Hypothalamus (tissue), 51 donors: ENCODE data around the gene HELZ.
"Not testable (repeated sequence)": the region's sequence is repeated elsewhere in the genome, so short reads cannot be mapped to it uniquely, and the experiment has no call there.

Experiments
- DNase-seq, 51 donors: peaks; one replicate each; lab custom pipeline; 2025; lab: John Stamatoyannopoulos, UW

HELZ gene

DNA sequence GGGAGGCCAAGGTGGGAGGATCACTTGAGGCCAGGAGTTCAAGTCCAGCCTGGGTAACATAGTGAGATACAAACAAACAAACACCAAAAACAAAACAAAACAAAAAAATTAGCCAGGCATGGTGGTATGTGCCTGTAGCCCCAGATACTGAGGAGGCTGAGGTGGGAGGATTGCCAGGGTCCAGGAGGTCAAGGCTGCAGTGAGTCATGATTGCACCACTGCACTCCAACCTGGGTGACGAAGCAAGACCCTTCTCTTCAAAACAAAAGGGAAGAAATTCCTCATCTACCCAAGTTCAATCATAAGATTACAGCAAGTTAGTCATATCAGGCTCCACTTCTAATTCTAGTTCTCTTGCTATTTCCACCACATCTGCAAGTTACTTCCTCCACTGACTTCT lies 149.7 kb downstream of the HELZ start:
- DNase-seq = not testable (repeated sequence)

DNA sequence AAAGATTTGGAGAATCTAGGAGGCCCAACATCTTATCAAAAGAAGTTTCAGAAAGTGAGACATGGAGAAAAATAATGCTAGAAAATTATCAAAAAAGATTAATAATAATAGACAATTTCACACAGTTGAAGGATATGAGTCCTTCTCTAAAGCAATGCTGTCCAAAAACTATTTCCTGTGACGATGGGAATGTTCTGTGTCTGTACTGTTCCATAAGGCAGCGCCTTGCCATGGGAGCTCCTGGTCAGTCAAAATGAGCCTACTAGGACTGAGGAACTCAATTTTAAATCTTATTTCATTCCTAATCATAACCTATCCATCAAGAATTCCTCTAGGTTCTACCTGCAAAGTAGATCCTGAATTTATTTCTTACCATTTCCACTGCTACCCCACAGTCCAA lies 151.6 kb downstream of the HELZ start:
- DNase-seq = no peak

DNA sequence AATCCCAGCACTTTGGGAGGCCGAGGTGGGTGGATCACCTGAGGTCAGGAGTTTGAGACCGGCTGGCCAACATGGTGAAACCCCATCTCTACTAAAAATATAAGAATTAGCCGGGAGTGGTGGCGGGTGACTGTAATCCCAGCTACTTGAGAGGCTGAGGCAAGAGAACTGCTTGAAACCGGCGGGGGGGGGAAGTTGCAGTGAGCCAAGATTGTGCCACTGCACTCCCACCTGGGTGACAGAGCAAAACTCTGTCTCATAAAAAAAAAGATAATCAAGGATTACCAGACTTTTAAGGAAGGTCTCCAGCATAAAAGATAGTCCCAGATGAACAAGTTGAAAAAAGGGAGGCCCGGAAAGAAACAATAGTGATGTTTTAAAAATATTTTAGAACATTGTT lies 152.3 kb downstream of the HELZ start:
- not testable (repeated sequence) for DNase-seq

DNA sequence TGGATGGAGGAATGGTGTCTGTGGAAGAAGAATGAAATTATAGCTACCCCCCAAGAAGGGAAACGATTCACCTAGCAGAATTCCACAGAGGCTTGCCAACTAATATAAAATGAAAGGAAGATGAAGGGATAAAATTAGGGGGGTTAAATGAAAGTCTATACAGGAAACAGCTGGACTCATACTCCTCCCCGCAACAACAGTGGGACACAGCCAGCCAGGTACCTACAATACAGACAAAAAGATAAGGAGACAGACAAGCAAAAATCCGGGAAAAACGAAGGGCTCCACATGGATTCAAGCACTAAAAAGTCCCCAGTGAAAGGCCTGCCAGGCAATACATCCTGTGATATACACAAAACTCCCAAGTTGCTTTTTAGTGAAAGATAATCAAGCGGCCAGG lies 152.7 kb downstream of the HELZ start:
- no peak for DNase-seq

DNA sequence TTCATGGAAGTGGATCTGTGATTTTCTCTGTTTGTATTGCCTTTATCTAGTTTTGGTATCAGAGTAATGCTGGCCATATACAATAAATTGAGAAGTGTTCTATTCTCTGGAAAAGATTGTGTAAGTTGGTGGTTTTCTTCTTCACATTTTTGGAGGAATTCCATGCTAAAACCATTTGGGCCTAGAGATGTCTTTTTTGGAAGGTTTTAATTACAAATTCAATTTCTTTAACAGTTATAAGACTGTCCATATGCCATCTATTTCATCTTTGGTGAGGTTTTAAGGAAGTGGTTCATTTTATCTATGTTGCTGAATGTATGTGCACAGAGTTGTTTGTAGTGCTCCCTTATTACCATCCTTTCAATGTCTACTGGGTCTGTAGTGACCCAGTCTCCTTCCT lies 154.7 kb downstream of the HELZ start:
- DNase-seq = no peak

DNA sequence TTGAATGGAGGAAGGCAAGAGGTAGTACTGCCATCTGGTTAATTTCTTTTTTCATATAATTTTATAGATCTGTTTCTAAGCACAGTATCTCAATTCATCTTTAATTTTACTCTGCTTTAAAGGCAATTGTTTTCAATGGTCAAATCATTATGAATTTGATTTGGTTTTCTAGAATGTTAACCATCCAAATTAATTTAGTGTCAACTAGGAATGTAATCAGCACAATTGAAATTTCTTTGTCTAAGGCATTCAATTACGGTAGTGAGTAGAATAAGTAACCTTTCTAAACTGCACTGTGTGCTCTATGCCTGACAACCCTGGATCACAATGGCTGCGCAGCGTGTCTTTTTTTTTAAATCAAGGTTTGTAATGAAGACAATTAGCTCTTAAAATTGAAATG lies 156.4 kb downstream of the HELZ start:
- no peak for DNase-seq

DNA sequence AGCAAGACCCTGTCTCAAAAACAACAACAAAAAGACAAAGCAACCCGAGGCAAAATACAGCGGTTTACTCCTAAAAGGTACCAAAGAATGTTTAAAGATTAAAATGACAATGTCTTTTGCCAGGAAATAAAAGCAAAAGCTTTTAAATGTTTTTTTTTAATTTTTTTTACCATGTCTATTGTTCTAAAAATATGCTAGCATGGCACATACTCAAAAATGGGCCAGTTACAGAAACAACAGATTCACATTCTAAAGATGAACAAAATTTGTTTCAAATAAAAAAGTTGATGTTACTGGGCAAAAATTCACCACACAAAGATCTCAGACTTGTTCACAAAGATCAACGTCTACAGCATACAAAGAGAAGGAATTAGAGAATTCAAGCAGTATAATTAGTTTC lies 159.6 kb downstream of the HELZ start:
- no peak for DNase-seq

DNA sequence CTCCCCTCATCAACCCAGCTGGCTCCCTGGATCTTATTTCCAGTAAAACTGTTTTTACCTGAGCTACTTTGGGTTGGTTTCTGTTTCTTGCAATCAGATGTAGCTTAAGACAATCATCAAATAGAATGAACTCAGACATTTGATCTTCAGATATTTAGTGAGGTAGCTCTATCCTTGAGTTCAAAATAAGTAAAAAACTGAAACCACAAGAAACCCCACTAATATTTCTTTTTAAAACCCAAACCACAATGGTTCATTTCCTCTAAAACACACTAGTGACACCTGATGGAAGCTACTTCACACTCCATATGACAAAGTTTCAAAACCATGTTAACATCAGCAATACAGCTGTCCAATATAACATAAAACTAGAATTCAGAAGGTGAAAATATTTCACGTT lies 162.9 kb downstream of the HELZ start:
- no peak for DNase-seq

DNA sequence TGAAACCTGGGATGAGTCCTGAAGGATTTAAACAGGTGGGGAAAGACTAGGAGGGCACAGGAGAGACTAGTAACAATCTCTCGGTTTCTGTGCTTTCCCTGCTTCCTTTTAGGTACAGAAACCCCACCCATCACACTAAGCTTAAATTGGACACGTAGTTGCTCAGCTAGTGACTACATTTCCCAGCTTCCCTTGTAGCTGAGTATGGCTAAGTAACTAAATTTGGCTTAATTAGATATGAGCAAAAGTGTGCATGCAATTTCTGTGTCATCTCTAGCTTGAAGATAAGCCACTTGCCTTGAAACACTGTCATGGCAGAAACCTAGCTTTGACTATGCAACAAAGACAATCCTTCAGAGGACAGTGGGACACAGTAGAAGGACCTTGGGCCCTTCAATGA lies 164.2 kb downstream of the HELZ start:
- DNase-seq = no peak

DNA sequence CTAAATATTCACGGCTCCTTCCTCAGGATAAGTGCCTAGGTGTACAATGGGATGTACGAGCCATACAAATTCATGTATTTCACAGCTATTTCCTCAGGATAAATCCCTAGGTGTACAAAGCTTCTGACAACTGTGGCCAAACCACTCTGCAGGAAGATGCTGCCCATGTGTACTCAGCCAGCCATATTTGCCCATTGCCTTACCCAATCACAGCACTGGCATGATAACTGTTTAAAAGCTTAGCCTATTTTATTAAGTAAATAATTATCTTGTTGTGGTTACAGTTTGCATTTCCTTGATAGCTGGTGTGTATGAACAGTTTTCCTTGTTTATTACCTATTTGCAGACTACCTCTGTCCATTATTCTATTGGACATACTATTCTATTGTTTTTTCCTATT lies 165.5 kb downstream of the HELZ start:
- no peak for DNase-seq

DNA sequence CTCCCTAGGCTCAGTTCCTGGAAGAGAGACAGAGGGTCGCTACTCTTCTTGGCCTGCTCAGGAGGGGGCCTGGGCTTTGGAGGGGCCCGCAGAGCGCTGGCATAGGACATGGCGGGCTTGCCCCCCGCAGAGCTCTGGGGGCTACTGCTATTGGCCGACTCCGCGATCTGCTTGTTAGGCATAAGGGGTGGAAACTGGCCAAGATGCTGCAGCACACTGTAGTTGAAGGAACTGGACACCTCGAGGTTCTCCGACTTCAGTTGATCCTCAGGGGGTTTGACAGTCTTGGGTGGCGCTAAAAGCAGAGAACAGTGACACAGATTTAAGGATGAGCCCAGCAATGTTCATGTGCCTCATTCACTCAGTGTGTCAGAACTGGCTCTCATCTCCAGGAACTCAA lies 166.7 kb downstream of the HELZ start:
- no peak for DNase-seq

DNA sequence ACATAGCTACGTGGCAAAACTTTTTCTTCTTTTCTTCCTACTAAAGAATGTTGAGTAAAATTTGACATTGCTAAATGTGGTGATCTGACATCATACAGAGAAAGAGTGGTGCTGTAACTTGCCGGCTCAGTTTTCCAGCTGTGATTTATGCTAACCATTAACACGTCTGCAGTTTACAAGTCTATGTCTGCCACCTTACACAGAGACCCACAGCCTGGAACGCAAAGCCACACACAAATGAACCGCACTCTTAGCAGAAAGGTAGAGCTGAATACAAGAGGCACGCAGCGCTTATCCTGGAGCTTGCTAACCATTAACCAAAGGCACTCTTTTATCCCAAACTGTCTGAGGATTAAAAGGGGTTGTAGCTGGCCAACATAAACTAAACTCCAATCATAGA lies 168.7 kb downstream of the HELZ start:
- no peak for DNase-seq

DNA sequence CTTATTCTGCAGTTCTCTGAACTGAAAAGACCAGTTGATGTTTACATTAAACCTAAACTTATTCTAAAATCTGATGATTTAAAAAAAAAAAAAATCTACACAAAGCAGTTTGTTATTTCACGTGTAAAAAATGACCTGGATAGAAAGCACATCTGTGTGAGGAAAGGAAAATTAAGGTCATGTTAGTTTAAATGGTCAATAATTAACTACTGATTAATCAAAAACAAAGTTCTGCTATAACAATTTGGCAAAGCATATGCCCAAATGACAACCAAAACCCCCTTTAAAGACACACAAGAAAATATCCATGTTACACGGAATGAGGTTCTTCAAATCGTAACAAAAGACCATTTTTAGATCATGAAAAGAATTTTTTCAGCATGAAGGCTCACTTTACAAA lies 170.2 kb downstream of the HELZ start:
- no peak for DNase-seq

DNA sequence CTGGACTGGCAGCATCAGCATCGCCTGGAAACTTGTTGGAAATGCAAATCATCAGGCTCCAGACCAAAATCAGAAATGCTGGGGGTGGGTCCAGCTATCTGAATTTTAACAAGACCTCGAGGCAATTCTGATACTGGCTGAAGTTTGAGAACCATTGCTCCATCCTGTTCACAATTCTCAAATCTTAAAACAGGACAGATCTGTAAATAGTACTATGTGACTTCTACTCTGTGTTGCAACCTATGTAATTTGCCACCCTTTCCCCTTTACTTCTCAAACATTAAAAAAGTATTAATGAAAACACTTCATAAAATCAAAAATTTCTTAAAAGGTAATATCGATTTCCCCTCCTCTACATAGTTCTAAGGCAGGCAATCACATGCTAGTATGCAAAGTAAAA lies 172.1 kb downstream of the HELZ start:
- DNase-seq = no peak

DNA sequence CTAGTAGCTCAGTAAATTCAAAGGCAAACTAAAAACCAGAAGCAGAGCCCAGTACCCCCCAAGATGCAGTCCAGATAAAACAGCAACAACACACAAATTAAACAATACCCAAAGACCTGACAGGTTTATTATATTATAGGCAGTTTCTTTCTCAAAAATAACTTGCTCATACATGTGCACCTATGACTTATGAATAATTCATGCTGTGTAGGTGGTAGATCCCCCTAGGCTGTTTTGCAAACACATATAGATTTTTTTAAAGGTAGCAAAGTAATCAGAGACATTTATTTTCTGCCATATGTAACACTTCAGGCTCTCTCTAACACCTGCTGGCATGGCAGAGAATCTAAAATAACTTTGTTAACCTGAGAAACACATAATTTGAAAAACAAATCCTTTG lies 173.4 kb downstream of the HELZ start:
- DNase-seq = no peak

DNA sequence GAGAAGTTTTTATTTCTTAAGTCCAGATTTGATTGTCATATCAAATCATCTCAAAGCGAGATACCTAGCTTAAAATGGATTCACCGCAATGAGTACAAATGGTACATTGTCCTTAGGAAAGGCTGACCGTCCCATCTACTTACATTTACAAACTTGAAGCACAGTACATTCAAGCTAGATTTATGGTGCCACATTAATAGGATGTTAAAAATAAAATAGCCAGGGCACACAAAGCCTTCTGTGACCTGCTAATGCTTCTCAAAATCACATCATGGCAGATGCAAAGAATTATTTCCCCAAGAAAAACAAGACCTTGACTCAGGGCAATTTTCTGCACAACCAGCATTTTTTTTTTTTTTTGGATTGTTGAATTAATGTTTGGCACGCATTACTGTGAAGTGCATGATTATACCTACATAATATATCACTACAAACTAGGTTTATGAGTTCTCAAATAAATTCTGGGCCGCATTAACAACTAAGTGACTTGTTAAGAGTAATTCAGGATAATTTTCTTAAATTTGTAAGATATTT lies 175.3 kb downstream of the HELZ start:
- no peak for DNase-seq

DNA sequence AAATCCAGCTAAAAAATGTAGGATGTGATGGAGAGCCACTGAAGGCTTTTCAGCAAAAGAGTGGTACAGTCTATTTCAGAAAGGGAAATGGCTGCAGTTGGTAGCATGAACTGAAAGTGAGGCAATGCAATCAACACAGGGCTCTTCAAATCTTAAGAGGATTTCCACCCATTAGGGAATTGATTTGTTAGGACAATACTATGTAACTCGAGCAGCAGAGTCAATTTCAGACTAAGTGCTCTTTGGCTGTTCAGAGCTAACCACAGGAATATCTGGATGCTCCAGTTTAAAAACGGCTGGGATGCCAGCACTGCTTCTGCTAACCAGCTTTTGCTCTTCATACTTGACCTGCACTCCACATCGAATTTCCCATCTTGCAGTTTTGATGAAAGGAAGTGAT lies 176.0 kb downstream of the HELZ start:
- no peak for DNase-seq

DNA sequence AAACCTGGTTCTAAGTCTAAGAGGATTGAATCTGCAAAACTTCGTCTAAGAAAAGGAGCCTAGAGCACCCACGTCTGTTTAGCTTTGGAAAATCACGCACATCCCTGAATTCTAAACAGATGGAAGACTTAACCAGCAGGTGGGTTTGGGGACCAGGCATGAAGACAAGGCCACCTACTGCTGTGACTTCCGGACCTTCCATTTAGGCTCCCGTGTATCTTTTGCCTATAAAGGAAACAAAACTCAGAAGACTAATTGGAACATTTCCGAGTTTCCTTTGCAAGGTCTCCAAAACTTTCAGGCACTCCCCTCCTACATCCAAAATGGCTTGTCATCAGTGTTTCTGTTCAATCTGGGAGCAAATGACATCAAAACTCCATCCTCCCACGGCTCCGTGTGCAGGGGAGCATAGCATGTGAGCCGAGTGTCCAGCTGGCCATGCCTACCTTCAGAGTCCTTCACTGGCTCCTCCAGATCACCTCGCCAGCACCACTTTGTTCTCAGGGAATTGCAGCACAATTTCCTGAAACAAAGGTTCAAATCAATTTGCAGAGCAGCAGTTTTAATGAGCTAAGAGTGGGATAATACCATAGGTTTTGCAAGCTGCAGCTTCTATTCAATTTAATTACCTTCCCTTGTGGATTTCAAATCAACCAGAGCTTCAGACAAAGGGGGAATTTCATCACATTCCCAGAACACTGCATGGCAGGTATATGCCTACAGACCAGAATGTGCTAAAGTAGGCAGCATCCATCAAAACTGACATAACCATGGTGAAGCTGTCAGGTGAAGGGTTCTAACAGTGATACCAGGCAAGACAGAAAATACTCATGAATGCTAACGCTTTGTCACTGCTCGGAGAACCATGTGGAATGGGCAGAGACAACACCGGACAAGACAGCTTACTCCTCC lies 177.2 kb downstream of the HELZ start:
- peak in 2 of 51 donors; percentile 12 to 68 for DNase-seq

DNA sequence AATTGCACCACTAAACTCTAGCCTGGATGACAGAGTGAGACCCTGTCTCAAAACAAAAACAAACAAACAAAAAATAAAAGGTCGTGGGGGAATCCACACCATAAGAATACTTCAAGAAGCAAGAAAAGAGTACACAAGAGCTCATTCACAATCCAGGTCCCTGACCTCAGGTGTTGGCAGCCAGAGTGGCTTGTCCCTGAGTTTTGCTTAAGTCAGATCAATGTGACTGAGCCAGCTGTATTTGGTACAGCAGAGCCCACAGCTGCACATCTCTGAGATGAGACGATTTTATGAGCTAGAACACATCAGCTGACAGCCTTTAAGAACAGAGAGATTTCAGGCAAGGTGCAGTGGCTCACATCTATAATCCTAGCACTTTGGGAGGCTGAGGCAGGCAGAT lies 178.3 kb downstream of the HELZ start:
- no peak for DNase-seq

DNA sequence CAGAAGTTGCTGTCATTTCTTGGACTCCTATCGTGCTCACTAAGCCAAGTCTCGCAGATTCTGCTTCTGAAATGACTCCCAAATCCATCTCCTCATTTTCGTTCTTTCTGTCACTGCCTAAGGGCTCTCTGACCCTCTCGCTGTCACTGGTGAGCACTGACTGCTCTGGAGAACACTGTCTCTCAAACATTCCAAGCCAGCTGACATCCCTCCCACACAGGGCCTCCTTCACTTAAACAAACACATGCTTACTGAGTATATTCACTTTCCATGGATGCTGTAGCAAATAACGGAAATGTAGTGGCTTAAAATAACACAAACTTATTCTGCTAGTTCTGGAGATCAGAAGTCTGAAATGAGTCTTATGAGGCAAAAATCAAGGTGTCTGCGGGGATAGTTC lies 181.9 kb downstream of the HELZ start:
- no peak for DNase-seq

DNA sequence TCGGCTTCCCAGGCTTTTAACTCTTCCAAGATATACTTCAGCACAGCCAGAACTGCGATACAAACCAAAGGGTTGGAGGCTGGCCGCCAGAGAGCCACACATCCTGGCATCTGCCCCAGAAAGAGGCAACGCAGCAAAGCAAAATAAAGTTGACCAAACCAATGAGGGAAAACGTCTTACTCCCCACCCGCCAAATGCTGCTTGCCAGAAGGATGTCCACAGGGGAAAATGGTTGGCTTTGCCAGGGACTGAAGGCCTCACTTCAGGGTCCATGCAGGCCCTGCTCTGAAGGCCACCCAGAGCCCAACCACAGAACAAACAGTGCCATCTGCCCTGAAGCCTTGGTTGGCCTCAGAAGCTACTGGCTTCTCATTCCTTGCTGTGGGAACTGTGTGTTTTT lies 185.6 kb downstream of the HELZ start:
- peak in 14 of 51 donors; percentile 4 to 60 (median 16) for DNase-seq

DNA sequence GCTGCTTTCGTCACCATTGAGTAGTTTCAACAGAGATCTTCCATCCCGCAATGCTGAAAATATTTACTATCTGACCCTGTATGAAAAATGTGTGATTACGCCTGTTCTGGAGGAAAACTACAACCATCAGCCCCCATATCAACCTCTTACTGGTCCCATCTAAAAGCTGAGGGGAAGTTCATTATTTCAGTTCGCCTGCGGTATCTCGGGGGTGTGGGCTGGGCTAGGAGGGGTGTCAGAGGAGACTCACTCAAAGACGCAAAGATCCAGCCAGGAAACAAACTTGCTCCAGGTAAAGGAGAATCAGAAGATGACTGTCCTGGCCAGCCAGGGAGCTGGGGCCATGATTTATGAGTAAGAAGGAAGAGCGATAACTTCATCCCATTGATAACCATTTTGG lies 187.0 kb downstream of the HELZ start:
- no peak for DNase-seq
